IMR-90 (cell line): Measurements from ENCODE around the gene KRTAP10-5. TPM values are rescaled to one million over a fixed set of nuclear protein-coding genes. Genes with fewer than 3 reads are reported as not detected.
"Not testable (repeated sequence)": the region's sequence is repeated elsewhere in the genome, so short reads cannot be mapped to it uniquely, and the experiment has no call there.

Experiments used
- ATAC-seq: fragments of 200-7000 bp; cut with Tn5 transposase; 2 replicates; pipeline ENCODE4 v1.9.1; 2020; ENCODE audit warnings: low read depth, mild to moderate bottlenecking, moderate library complexity
- BruUV-seq: library from RNA; stranded (reverse); fragments of 400-500 nt; replicated peaks from 2 replicates; lab custom pipeline; 2021; lab: Mats Ljungman, UMichigan
- CTCF ChIA-PET: fragments of 300-600 bp; formaldehyde crosslinking; extraction: SDS; loops from one replicate; lab custom pipeline; 2021; ENCODE audit warnings: antibody characterized with exemption; lab: Yijun Ruan, JAX
- POLR2A ChIA-PET: fragments of 300-600 bp; sonication (Branson Sonifier 250); formaldehyde crosslinking; loops from one replicate; lab custom pipeline; 2022; ENCODE audit warnings: antibody characterized with exemption; ENCODE audit not compliant: unreplicated experiment; lab: Charles Lee
- DNase-seq: peaks from one replicate; pipeline ENCODE4 v3.0.0; 2013
- H2AFZ ChIP-seq: replicated peaks from 2 replicates; pipeline ENCODE3; 2013; ENCODE audit warnings: low read length, mild to moderate bottlenecking; ENCODE audit not compliant: poor library complexity
- H2AK5ac ChIP-seq: 2 replicates; pipeline ENCODE4 v1.6.1; 2013; ENCODE audit warnings: low read depth, low read length, inconsistent platforms
- H2AK9ac ChIP-seq: replicated peaks from 2 replicates; pipeline ENCODE3; 2013; ENCODE audit warnings: mild to moderate bottlenecking, low read depth, low read length, moderate library complexity; ENCODE audit not compliant: poor library complexity
- H2BK120ac ChIP-seq: 2 replicates; pipeline ENCODE4 v1.6.1; 2013; ENCODE audit warnings: low read depth, low read length, inconsistent platforms
- H2BK15ac ChIP-seq: 3 replicates; pipeline ENCODE4 v1.6.1; 2013; ENCODE audit warnings: low read depth, low read length, inconsistent platforms
- H2BK20ac ChIP-seq: 2 replicates; pipeline ENCODE4 v1.6.1; 2013; ENCODE audit warnings: low read depth, mild to moderate bottlenecking, inconsistent platforms, low read length, moderate library complexity
- H2BK5ac ChIP-seq: 2 replicates; pipeline ENCODE4 v1.6.1; 2013; ENCODE audit warnings: mild to moderate bottlenecking, low read depth, low read length, inconsistent platforms; ENCODE audit not compliant: poor library complexity, severe bottlenecking
- H3K14ac ChIP-seq: replicated peaks from 2 replicates; pipeline ENCODE4 v1.6.1; 2013; ENCODE audit warnings: low read depth, low read length, inconsistent platforms
- H3K18ac ChIP-seq: 2 replicates; pipeline ENCODE4 v1.6.1; 2013; ENCODE audit warnings: low read depth, low read length, control low read depth
- H3K23ac ChIP-seq: 2 replicates; pipeline ENCODE4 v1.6.1; 2013; ENCODE audit warnings: low read depth, low read length, inconsistent platforms
- H3K27ac ChIP-seq: 2 replicates; pipeline ENCODE4 v1.5.1; 2013; ENCODE audit warnings: mild to moderate bottlenecking, control low read depth, low read length; ENCODE audit not compliant: insufficient read depth
- H3K27me3 ChIP-seq: 2 replicates; pipeline ENCODE4 v1.6.1; 2013; ENCODE audit warnings: low read length; ENCODE audit not compliant: control insufficient read depth, insufficient read depth
- H3K36me3 ChIP-seq: 2 replicates; pipeline ENCODE4 v1.6.1; 2013; ENCODE audit warnings: low read length, mixed read lengths; ENCODE audit not compliant: control insufficient read depth, insufficient read depth
- H3K4ac ChIP-seq: 2 replicates; pipeline ENCODE4 v1.6.1; 2013; ENCODE audit warnings: low read depth, low read length, inconsistent platforms
- H3K4me1 ChIP-seq: 2 replicates; pipeline ENCODE4 v1.6.1; 2013; ENCODE audit warnings: low read length, mixed read lengths; ENCODE audit not compliant: control insufficient read depth, insufficient read depth
- H3K4me2 ChIP-seq: 2 replicates; pipeline ENCODE4 v1.6.1; 2013; ENCODE audit warnings: low read depth, mild to moderate bottlenecking, control low read depth, low read length, moderate library complexity
- H3K4me3 ChIP-seq: 2 replicates; pipeline ENCODE4 v1.5.1; 2013; ENCODE audit warnings: low read depth, mild to moderate bottlenecking, control low read depth, low read length, moderate library complexity; ENCODE audit not compliant: insufficient read depth
- H3K56ac ChIP-seq: 2 replicates; pipeline ENCODE4 v1.6.1; 2013; ENCODE audit warnings: low read length, inconsistent platforms; ENCODE audit not compliant: insufficient read depth; ENCODE audit errors: extremely low read depth
- H3K79me1 ChIP-seq, 2 experiments: 2 replicates each; pipeline ENCODE4 v1.6.1; 2013; ENCODE audit warnings: low read length in 2 of 2, inconsistent platforms in 1 of 2, low read depth in 1 of 2
- H3K9ac ChIP-seq: 2 replicates; pipeline ENCODE4 v1.6.1; 2013; ENCODE audit warnings: low read depth, low read length, control low read depth
- H3K9me1 ChIP-seq: 2 replicates; pipeline ENCODE4 v1.6.1; 2013; ENCODE audit warnings: low read length, inconsistent platforms; ENCODE audit not compliant: insufficient read depth
- H3K9me3 ChIP-seq: 2 replicates; pipeline ENCODE4 v1.6.1; 2013; ENCODE audit warnings: low read length; ENCODE audit not compliant: control insufficient read depth, insufficient read depth
- H4K20me1 ChIP-seq: 2 replicates; pipeline ENCODE4 v1.6.1; 2013; ENCODE audit warnings: low read length, inconsistent platforms; ENCODE audit not compliant: insufficient read depth
- H4K5ac ChIP-seq: 2 replicates; pipeline ENCODE4 v1.6.1; 2013; ENCODE audit warnings: mild to moderate bottlenecking, low read depth, low read length, control low read depth
- H4K8ac ChIP-seq, 2 experiments: 2 replicates each; pipeline ENCODE4 v1.6.1; 2013; ENCODE audit warnings: low read depth in 2 of 2, low read length in 2 of 2, control low read depth in 1 of 2, inconsistent platforms in 1 of 2
- H4K91ac ChIP-seq: 2 replicates; pipeline ENCODE4 v1.6.1; 2013; ENCODE audit warnings: low read depth, low read length, inconsistent platforms; ENCODE audit not compliant: insufficient read depth
- WGBS, 2 experiments: methylation state at CpG; one replicate each; pipeline versions ENCODE4 v1.1.5 to v1.1.7; 2013; ENCODE audit warnings: missing lambda C conversion rate in 2 of 2; ENCODE audit not compliant: insufficient read length in 1 of 2; ENCODE audit errors: extremely low coverage in 2 of 2; 5-methylcytosine and 5-hydroxymethylcytosine counted together
- dilution Hi-C: fragments of 300-500 bp; cut with HindIII; formaldehyde crosslinking; loops from one replicate; pipeline ENCODE4 v1.14.3; 2018; ENCODE audit warnings: low sequenced_read_pairs; ENCODE audit not compliant: unreplicated experiment
- in situ Hi-C: fragments of 300-500 bp; cut with MboI; formaldehyde crosslinking; loops from 3 replicates; pipeline ENCODE4 v1.14.3; 2019; ENCODE audit warnings: low sequenced_read_pairs, inconsistent platforms, mixed read lengths
- intact Hi-C: fragments of 100-400 bp; cut with micrococcal nuclease; formaldehyde crosslinking; loops from 2 replicates; pipeline ENCODE4 v1.10.0; 2022
- polyA plus RNA-seq, 3 experiments: library from polyadenylated mRNA; depleted of rRNA; stranded (reverse); fragments of >200 nt; gene quantifications; 2 replicates each; pipeline ENCODE4 v1.2.3, GENCODE V29; 2012; ENCODE audit warnings: low replicate concordance in 1 of 3
- total RNA-seq: library from RNA; depleted of rRNA; stranded (reverse); fragments of >200 nt; gene quantifications from 2 replicates; pipeline ENCODE4 v1.2.3, GENCODE V29; 2012

Gene KRTAP10-5
- total and polyA plus RNA-seq, 2 of the 4 experiments (the other 2 are of a cell fraction) = not detected

DNA sequence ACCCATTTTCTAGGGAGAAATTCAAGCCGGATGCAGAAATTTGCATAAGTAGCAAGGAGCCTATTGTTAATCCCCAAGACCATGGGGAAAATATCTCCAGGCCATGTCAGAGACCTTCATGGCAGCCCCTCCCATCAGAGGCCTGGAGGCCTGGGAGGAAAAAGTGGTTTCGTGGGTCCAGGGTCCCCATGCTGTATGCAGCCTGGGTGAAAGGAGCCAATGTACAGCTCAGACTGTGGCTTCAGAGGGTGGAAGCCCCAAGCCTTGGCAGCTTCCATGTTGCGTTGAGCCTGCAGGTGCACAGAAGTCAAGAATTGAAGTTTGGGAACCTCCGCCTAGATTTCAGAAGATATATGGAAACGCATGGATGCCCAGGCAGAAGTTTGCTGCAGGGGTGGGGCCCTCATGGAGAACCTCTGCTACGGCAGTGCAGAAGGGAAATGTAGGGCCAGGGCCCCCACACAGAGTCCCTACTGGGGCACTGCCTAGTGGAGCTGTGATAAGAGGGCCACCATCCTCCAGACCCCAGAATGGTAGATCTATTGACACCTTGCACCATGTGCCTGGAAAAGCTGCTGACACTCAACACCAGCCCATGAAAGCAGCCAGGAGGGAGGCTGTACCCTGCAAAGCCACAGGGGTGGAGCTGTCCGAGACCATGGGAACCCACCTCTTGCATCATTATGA, 29.9 kb upstream of the KRTAP10-5 start:
- H2AK9ac ChIP-seq, H4K8ac ChIP-seq, H2BK5ac ChIP-seq, H3K18ac ChIP-seq, H3K4me2 ChIP-seq, DNase-seq, H2BK120ac ChIP-seq, H3K9ac ChIP-seq, H3K36me3 ChIP-seq, H3K14ac ChIP-seq, H3K27me3 ChIP-seq, in situ Hi-C loops, CTCF ChIA-PET, dilution Hi-C loops, H3K9me1 ChIP-seq, H2AFZ ChIP-seq, intact Hi-C loops, H2AK5ac ChIP-seq, H4K91ac ChIP-seq, H3K56ac ChIP-seq, H2BK20ac ChIP-seq, H2BK15ac ChIP-seq, H4K20me1 ChIP-seq, H3K4me1 ChIP-seq, H4K5ac ChIP-seq, H3K4ac ChIP-seq, H3K4me3 ChIP-seq, ATAC-seq, BruUV-seq, H3K27ac ChIP-seq, POLR2A ChIA-PET, H3K23ac ChIP-seq, H3K79me1 ChIP-seq: not testable (repeated sequence)
- WGBS, 2 experiments = no CpG with 5 or more reads among the region's 7 CpGs
- H3K9me3 ChIP-seq = peaks cover 13% of the 10 kb centered on the region
